ENCODE measurements around the gene IFNLR1.

GRCh38 chr1:24124980-24125379 lies 62.1 kb downstream of the IFNLR1 start:
- TF ChIP-seq, protein P1, sequence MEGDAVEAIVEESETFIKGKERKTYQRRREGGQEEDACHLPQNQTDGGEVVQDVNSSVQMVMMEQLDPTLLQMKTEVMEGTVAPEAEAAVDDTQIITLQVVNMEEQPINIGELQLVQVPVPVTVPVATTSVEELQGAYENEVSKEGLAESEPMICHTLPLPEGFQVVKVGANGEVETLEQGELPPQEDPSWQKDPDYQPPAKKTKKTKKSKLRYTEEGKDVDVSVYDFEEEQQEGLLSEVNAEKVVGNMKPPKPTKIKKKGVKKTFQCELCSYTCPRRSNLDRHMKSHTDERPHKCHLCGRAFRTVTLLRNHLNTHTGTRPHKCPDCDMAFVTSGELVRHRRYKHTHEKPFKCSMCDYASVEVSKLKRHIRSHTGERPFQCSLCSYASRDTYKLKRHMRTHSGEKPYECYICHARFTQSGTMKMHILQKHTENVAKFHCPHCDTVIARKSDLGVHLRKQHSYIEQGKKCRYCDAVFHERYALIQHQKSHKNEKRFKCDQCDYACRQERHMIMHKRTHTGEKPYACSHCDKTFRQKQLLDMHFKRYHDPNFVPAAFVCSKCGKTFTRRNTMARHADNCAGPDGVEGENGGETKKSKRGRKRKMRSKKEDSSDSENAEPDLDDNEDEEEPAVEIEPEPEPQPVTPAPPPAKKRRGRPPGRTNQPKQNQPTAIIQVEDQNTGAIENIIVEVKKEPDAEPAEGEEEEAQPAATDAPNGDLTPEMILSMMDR (IDR thresholded peaks at IDR 0.05): no peak
- no peak for TF ChIP-seq POLR2A (IDR thresholded peaks at IDR 0.05)
